Measurements from ENCODE around the gene FOXN3. TPM values are rescaled to one million over a fixed set of nuclear protein-coding genes. Genes with fewer than 3 reads are reported as not detected.

The FOXN3 gene
- total RNA-seq, 2 donors from 2014 or later, result 115 to 119 TPM

DNA sequence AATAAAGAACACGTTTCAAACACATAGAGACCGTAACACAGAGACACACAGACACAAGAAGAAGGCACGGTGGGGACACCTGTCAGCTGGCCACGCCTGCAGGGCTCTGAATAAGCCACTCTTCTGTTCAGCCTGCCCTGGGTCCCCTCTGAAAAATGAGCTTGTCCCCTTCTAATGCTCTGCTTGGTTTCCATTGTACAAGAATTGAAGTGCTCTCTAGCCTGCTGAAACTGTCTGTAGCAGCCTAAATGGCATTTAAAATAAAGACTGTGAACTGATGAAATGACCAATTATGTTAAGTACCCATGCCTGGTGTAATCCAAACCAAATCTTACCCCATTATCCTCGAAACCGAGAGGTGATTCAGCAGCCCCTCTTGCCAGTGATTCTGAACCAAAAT is 139.8 kb downstream of the FOXN3 start:
- no peak for DNase-seq
- intact Hi-C loops (cut with DNase I), result no loop called here
- ATAC-seq, result no peak

GRCh38 chr14:89276424-89276975 is 140.5 kb downstream of the FOXN3 start:
- intact Hi-C loops (cut with DNase I), result no loop called here
- peak in 1 of 2 donors; percentile 47 for ATAC-seq

DNA sequence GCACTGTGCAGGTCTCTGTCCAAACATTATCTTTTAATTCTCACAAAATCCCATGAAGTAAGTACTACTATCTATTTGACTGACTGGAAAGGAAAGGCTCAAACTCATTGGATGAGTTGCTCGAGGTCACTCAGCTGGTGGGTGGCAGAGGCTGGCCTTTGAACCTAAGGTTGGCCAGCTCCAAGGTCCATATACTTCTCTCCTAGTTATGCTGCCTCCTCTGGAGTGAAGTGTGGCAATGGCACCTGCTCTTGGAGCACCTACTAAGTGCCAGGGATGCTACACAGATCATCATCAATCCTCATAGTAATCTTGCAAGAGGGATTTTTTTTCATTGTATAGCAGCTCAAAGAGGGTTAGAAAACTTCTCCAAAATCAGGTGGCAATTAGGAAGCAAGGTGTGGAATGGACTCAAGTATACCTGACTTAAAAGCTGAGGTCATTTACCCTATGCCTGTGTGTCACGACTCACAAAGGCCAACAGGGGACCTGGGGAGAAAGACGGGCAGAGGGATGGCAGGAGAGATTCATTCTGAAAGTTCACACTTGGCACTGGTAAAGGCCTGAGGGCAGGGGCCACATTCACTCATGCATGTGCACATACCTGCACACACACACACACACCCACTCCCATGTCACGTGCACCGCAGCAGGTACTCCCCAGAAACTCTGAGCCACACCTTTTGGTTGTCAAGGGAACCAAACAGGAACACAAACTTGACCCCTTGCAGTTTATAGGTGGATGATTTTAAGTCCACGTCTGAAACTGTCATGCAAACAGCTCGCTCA is 146.4 kb downstream of the FOXN3 start:
- intact Hi-C loops (cut with DNase I), result no loop called here
- DNase-seq (no peak), ATAC-seq (peak in 1 of 2 donors; percentile 47)

More at GRCh38 chr14:89276424-89276975, 140.5 kb downstream of the FOXN3 start:
- DNase-seq, result no peak

GRCh38 chr14:89269404-89269803 is 147.6 kb downstream of the FOXN3 start:
- intact Hi-C loops (cut with DNase I), result no loop called here
- ATAC-seq (peak; percentile 14 to 17), DNase-seq (no peak)

- DNase-seq (no peak), ATAC-seq (peak in 1 of 2 donors; percentile 12)
- intact Hi-C loops (cut with DNase I), result no loop called here
Observed at GRCh38 chr14:89268514-89268913, 148.5 kb downstream of the FOXN3 start.

DNA sequence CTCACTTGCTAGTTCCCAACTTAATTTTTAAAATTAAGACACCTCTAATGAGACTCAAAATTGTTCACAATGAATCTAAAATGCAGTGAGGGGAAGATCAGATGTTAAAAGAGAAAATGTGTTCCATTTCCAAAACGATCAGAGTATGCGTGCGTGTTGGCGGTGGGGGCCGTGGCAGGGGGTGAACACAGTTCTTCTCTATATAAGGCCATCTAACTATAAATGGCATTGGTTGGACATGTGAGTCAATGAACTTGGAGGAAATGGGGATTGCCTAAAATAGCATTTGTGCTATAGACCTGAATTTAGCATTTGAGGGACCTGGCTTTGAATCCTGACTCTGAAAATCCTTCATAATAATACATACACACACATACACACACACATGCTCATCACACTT is 149.4 kb downstream of the FOXN3 start:
- intact Hi-C loops (cut with DNase I), result no loop called here
- ATAC-seq, result no peak
- no peak for DNase-seq

GRCh38 chr14:89267163-89267562 is 149.9 kb downstream of the FOXN3 start:
- ATAC-seq (no peak), DNase-seq (no peak)
- intact Hi-C loops (cut with DNase I), result no loop called here

DNA sequence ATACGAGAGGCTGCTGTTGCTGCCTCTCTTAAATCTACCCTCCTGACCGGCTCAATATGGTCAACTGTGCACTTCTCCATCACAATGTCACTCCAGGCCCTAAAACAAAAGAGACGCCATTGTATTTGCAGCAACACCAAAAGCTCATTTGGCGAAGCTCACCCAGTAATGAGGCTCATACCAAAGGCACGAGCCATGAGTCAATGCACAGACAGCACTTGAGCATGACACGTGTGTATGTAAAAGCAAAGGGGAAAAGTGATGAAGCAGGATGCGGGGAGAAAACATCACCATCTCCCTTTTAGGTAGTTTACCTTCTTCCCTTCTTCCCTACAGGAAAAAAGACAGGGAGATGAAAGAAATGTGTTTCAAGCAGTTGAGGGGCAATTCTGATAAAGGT is 150.3 kb downstream of the FOXN3 start:
- no peak for ATAC-seq
- intact Hi-C loops (cut with DNase I), result no loop called here
- no peak for DNase-seq

DNA sequence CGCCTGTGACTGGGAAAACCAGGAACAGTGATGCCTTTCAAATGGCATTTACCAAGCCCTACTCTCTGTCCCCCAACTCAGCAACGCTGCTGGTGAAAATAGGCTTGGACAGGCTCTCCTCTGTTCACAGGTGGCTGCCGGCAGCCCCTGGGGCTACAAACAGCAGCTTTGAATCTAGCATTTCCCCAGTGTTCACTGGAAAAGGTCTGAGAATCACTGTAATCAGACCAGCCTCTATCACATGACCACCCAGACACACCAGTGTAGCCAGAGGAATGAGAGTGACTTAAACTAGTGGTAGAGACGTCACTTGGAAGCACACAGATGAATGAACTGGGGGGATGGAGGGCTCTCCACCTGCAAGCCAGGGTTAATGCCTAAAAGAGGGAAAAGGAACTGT is 151.8 kb downstream of the FOXN3 start:
- no peak for DNase-seq
- intact Hi-C loops (cut with DNase I), result no loop called here
- ATAC-seq, result peak in 1 of 2 donors; percentile 13

- DNase-seq, result no peak
- no peak for ATAC-seq
- intact Hi-C loops (cut with DNase I), result no loop called here
Observed at GRCh38 chr14:89264196-89264800, 152.7 kb downstream of the FOXN3 start.

DNA sequence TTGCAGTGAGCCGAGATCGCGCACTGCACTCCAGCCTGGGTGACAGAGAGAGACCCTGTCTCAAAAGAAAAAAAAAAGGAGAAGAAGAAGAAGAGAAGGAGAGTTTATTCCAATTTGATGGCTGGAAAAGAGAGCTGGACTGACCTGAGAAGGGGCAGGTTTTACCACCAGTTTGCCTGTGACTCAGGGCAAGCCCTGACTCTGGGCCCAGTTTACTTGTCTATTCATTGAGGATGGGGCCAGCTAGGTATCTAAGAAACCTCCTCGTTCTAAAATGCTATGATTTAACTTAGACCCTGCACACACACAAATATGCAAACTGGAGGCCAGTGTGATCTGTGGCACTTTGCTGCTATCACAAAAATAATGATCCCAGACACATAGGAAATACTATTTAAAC is 155.0 kb downstream of the FOXN3 start:
- DNase-seq (no peak), ATAC-seq (no peak)
- intact Hi-C loops (cut with DNase I), result no loop called here

DNA sequence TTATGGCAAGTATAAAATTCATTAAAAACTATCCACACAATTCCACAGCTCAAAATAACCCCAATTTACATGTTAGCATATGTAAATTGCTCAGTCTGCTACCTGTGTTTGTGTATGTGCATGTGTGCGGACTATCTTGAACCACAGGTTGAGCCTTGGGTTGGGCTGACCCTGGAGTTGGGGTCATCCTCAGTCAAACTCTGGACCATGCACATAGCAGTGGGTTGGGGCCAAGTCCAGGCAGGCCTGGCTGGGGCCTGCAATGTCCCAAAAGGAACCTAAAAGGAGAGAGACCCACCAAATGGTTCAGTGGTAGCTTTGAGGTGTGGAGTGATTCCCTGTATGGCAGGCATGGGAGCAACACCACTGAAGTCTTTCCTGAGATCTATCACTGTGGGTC is 156.1 kb downstream of the FOXN3 start:
- no peak for ATAC-seq
- intact Hi-C loops (cut with DNase I), result no loop called here
- no peak for DNase-seq

DNA sequence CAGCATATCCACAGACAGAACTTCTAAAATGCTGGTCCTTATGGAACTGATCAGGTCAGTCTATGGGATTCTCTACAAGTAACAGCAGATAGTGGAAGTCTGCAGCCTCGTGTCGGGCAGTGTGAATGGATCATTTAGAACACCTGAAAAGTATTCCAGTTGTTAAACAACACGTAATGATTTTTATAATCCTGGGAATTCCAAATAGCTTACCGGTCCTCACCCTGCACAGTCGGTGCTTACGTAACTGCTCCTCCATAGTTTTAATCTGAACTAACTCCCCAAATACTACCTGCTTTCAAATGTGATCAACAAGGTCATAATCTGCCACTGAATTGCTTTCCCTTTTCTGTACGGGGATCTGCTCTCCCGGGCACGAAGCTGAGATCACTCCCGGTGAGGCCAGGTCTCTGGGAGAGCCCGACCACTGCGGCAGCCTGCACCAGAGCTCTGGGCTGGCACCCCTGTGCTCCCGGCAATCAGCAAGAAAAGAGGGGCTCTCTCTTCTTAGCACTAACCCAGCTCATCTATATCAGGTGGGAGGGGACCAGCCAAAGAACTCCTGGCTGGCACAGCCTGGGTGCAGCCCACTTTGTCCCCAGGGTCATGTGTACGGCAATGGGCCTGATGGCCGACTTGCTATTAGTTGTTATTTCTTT is 157.0 kb downstream of the FOXN3 start:
- intact Hi-C loops (cut with DNase I), result no loop called here
- DNase-seq, result no peak

DNA sequence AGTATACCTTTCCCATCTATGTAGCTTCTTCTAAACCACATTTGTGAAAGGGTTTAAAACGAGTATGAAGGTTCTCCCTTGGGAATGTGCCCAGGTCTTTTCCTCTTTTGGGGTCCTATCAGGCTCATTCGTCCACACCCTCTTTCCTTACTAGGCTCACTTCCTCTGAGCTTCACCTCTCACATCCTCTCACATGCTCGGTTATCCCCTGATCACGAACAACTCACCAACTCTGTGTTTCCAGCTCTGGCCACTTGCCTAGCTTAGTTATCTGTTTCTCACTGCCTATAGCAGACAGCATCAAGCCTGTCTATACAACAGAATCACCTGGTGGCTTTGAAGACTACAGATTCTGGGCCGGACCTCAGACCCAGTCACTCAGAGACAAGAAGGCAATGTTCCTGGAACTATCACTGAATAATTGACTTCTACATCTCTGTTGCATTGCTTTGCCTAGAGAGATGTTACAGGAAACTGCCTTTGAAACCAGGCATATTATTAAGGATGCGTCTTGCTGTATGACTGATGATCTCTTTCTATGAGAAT is 158.2 kb downstream of the FOXN3 start:
- DNase-seq (no peak), ATAC-seq (no peak)
- intact Hi-C loops (cut with DNase I), result no loop called here

More for the DNA sequence above, 157.0 kb downstream of the FOXN3 start:
- ATAC-seq, result no peak

- ATAC-seq (no peak), DNase-seq (no peak)
- intact Hi-C loops (cut with DNase I), result no loop called here
Observed at GRCh38 chr14:89256951-89257350, 160.1 kb downstream of the FOXN3 start.

DNA sequence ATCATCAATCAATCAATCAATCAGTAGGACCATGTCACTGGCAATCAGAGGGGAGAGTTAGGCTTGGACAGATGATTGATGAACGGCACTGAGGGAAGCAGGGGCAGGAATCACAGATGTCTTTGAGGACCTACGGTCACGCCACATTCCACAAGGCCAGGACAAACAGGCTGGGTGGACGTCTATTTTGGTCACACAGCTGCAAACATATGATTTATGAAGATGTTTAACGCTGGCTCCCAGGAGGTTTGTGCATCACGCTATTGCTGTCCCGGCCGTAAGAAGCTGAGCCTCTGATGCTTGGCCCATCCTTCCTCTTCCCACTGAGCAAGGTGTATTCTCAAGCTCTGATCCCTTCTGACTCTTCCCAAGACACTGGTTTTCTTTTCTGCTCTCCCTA is 160.8 kb downstream of the FOXN3 start:
- intact Hi-C loops (cut with DNase I), result no loop called here
- DNase-seq (no peak), ATAC-seq (no peak)

DNA sequence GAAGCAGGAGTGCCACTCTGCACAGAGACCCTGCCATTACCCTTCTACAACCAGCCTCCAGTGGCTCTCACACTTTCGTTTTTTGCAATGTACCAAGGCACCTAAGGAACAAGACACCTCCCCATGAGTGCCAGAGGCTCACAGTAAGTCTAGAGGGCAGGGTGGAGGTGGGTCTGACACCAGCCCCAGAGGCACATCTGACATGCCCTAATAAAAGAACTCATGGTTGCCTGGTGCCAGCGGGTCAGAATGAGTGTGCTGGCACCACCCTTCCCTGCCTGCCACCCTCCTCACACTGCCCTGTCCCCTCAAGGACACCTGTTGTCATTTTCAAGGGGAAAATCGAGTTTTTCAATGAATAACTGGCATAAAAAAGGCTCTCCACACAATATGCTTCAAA is 161.2 kb downstream of the FOXN3 start:
- ATAC-seq (peak in 1 of 2 donors; percentile 30), DNase-seq (no peak)
- intact Hi-C loops (cut with DNase I), result no loop called here

GRCh38 chr14:89255012-89255411 is 162.0 kb downstream of the FOXN3 start:
- no peak for DNase-seq
- intact Hi-C loops (cut with DNase I), result no loop called here
- ATAC-seq, result no peak

DNA sequence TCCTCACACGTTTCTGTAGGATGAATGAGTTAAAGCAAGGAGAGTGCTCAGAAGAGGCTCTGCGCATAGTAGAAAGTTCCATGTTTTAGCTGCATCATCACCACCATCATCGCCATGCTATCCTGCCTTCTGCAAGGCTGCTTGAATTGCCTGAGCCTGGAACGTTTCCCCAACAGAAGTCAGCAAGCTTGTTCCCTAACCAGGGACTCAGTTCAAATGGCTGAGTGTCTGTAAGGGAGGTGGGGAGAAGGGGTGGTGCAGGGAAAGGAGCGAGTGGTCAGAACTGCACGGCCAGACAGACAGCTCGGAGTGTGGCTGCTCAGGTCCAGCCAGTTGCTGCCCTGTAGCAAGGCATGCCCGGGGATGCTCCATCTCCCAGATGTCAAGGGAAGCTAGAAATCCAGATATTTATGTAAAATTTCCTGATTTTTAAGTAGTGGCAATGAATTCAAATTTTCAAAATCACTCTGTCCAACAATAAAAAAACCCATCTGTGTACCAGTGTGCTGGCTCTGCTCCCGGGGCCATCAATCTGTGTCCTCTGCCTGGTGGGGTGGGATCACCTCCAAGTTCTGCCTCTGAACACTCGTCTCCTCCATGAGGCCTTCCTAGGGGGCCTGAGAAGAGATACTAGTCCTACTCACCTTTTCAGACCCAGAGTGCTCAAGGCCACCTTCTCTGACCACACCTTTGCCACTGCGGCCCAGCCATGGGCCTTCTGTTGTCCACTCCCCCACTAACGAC is 162.7 kb downstream of the FOXN3 start:
- DNase-seq (no peak), ATAC-seq (no peak)
- intact Hi-C loops (cut with DNase I), result no loop called here
